ENCODE results near the gene S1PR4. TPM values are rescaled to one million over a fixed set of nuclear protein-coding genes. Genes with fewer than 3 reads are reported as not detected.
A peak's percentile ranks its signal among the peaks of the same experiment; 100 is the strongest.
"Not testable (repeated sequence)": the region's sequence is repeated elsewhere in the genome, so short reads cannot be mapped to it uniquely, and the experiment has no call there.

Gene S1PR4
- total RNA-seq, 2 donors from 2014 or later = 18.6 to 62.1 TPM

- peaks cover 0 to 4% of the 10 kb centered on the region in 2 donors for H3K36me3 Mint-ChIP-seq
- DNase-seq (ENCODE audit: low spot score in 2 of 2) = no peak
- peak overlapping the region in 1 of 2 donors; percentile 10 for H3K27ac Mint-ChIP-seq
- no peaks in the 10 kb centered on the region for H3K9me3 Mint-ChIP-seq
- ATAC-seq = no peak
Observed at GRCh38 chr19:3213159-3213558, 34.6 kb downstream of the S1PR4 start.

- Mint-ChIP-seq H3K9me3 (no peaks in the 10 kb centered on the region), H3K36me3 (peaks cover 0 to 4% of the 10 kb centered on the region in 2 donors), H3K27ac (no peak overlapping the region)
- ATAC-seq (no peak), DNase-seq (ENCODE audit: low spot score in 2 of 2) (no peak)
Observed at GRCh38 chr19:3216874-3217273, 38.3 kb downstream of the S1PR4 start.

- ATAC-seq = no peak
- H3K27ac Mint-ChIP-seq = no peak overlapping the region
- H3K36me3 Mint-ChIP-seq = peaks cover 0 to 4% of the 10 kb centered on the region in 2 donors
- H3K9me3 Mint-ChIP-seq = no peaks in the 10 kb centered on the region
- DNase-seq (ENCODE audit: low spot score in 2 of 2) = no peak
Observed at GRCh38 chr19:3220576-3220975, 42.0 kb downstream of the S1PR4 start.

GRCh38 chr19:3221576-3221975 is 43.0 kb downstream of the S1PR4 start:
- H3K36me3 Mint-ChIP-seq; H3K9me3 Mint-ChIP-seq; ATAC-seq; DNase-seq (ENCODE audit: low spot score in 2 of 2); H3K27ac Mint-ChIP-seq: not testable (repeated sequence)

GRCh38 chr19:3222709-3223108 is 44.1 kb downstream of the S1PR4 start:
- DNase-seq (ENCODE audit: low spot score in 2 of 2) (no peak), ATAC-seq (no peak)
- Mint-ChIP-seq H3K27ac (no peak overlapping the region), H3K36me3 (no peaks in the 10 kb centered on the region), H3K9me3 (no peaks in the 10 kb centered on the region)

- peak; percentile 80 to 87 for ATAC-seq
Observed at GRCh38 chr19:3224346-3225168, 46.0 kb downstream of the S1PR4 start, which contains the start of gene CELF5. CELF5 (plus strand) TSS chr19:3224661; CDS start chr19:3224740, 79 bp downstream.

GRCh38 chr19:3225169-3225485 is 46.6 kb downstream of the S1PR4 start:
- H3K9me3 Mint-ChIP-seq = no peaks in the 10 kb centered on the region
- no peak for ATAC-seq

More at GRCh38 chr19:3224346-3225168, 46.0 kb downstream of the S1PR4 start, which contains the start of gene CELF5:
- Mint-ChIP-seq H3K27ac (no peak within 1 kb of the TSS), H3K36me3 (no peaks in the 10 kb centered on the region), H3K9me3 (no peaks in the 10 kb centered on the region)
- peak in 1 of 2 donors; percentile 71 for DNase-seq (ENCODE audit: low spot score in 2 of 2)

GRCh38 chr19:3225677-3226093 is 47.1 kb downstream of the S1PR4 start:
- Mint-ChIP-seq H3K36me3 (no peaks in the 10 kb centered on the region), H3K9me3 (no peaks in the 10 kb centered on the region), H3K27ac (no peak overlapping the region)
- ATAC-seq = no peak
- no peak for DNase-seq (ENCODE audit: low spot score in 2 of 2)

More at GRCh38 chr19:3225169-3225485, 46.6 kb downstream of the S1PR4 start:
- Mint-ChIP-seq H3K27ac (no peak overlapping the region), H3K36me3 (no peaks in the 10 kb centered on the region)
- no peak for DNase-seq (ENCODE audit: low spot score in 2 of 2)

- Mint-ChIP-seq H3K27ac (no peak overlapping the region), H3K36me3 (no peaks in the 10 kb centered on the region), H3K9me3 (no peaks in the 10 kb centered on the region)
- no peak for ATAC-seq
- no peak for DNase-seq (ENCODE audit: low spot score in 2 of 2)
Observed at GRCh38 chr19:3227054-3227626, 48.6 kb downstream of the S1PR4 start.

GRCh38 chr19:3229346-3229743 is 50.8 kb downstream of the S1PR4 start:
- ATAC-seq (no peak), DNase-seq (ENCODE audit: low spot score in 2 of 2) (no peak)
- no peaks in the 10 kb centered on the region for H3K9me3 Mint-ChIP-seq
- no peaks in the 10 kb centered on the region for H3K36me3 Mint-ChIP-seq
- H3K27ac Mint-ChIP-seq = no peak overlapping the region

Other genes starting within 250 kb of the S1PR4 start
- 10 to 100 TPM in 1 of 2 donors, 1 to 10 TPM in 1; 3.7 to 11.2 TPM for gene ZNF77, start 233.8 kb upstream of the S1PR4 start, total RNA-seq
- gene TLE6, start 201.2 kb upstream of the S1PR4 start, total RNA-seq = 1 to 10 TPM; 3.3 to 8.2 TPM
- gene TLE2, start 149.5 kb upstream of the S1PR4 start, total RNA-seq = 1 to 10 TPM; 4.5 to 5.0 TPM
- gene TLE5, start 116.3 kb upstream of the S1PR4 start, total RNA-seq = 100 to 1,000 TPM; 335 to 405 TPM
- gene GNA11, start 84.4 kb upstream of the S1PR4 start, total RNA-seq = 10 to 100 TPM in 1 of 2 donors, 1 to 10 TPM in 1; 3.1 to 11.4 TPM
- gene GNA15, start 42.7 kb upstream of the S1PR4 start, total RNA-seq = 100 to 1,000 TPM in 1 of 2 donors, 1 to 10 TPM in 1; 3.0 to 105 TPM
- 10 to 100 TPM; 41.7 to 63.3 TPM for gene NCLN, start 7.2 kb downstream of the S1PR4 start, total RNA-seq
- under 1 TPM in 1 of 2 donors, not detected in 1; 0.66 TPM for gene CELF5, start 45.9 kb downstream of the S1PR4 start, total RNA-seq
- gene NFIC, start 187.8 kb downstream of the S1PR4 start, total RNA-seq = 10 to 100 TPM; 10.4 to 23.1 TPM

Data from activated naive CD4-positive, alpha-beta T cell treated with anti-CD3 and anti-CD28 coated beads, Interleukin-2, amount 50 U/mL, for 72 hours (primary cell).